Lung (tissue), 12 donors: ENCODE measurements around the gene GASK1A. TPM values are rescaled to one million over a fixed set of nuclear protein-coding genes. Genes with fewer than 3 reads are reported as not detected.

Source experiments
- ATAC-seq: fragments of 200-7000 bp; cut with Tn5 transposase; one replicate; pipeline ENCODE4 v1.9.1; 2020; ENCODE audit warnings: moderate number of reproducible peaks; ENCODE audit not compliant: insufficient read depth, low FRiP score
- DNase-seq, 3 donors: peaks; one replicate each; pipeline ENCODE4 v3.0.0-alpha.2; 2013 to 2017
- H3K27ac ChIP-seq, 2 donors: one replicate each; pipeline ENCODE4 v1.5.1; 2013; ENCODE audit warnings: mild to moderate bottlenecking in 2 of 2, moderate library complexity in 2 of 2, control low read depth in 1 of 2, inconsistent platforms in 1 of 2, low read depth in 1 of 2, low read length in 1 of 2
- H3K27me3 ChIP-seq, 3 donors: one replicate each; pipeline ENCODE4 v1.5.1; 2013; ENCODE audit warnings: low read length in 2 of 3; ENCODE audit not compliant: control insufficient read depth in 3 of 3, insufficient read depth in 3 of 3
- H3K36me3 ChIP-seq, 4 donors: one replicate each; pipeline ENCODE4 v1.5.1; 2013; ENCODE audit warnings: low read length in 4 of 4, mild to moderate bottlenecking in 1 of 4, moderate library complexity in 1 of 4; ENCODE audit not compliant: control insufficient read depth in 4 of 4, insufficient read depth in 4 of 4
- H3K4me1 ChIP-seq, 5 donors: one replicate each; pipeline ENCODE4 v1.5.1; 2013; ENCODE audit warnings: low read length in 5 of 5, mild to moderate bottlenecking in 2 of 5, moderate library complexity in 1 of 5; ENCODE audit not compliant: control insufficient read depth in 5 of 5, insufficient read depth in 5 of 5
- H3K4me3 ChIP-seq: one replicate; pipeline ENCODE4 v1.5.1; 2013; ENCODE audit warnings: mild to moderate bottlenecking, control low read depth, moderate library complexity
- H3K9ac ChIP-seq, 2 donors: one replicate each; pipeline ENCODE4 v1.5.1; 2013; ENCODE audit warnings: low read length in 2 of 2, control low read depth in 1 of 2; ENCODE audit not compliant: insufficient read depth in 1 of 2
- H3K9me3 ChIP-seq, 4 donors: one replicate each; pipeline ENCODE4 v1.5.1; 2013; ENCODE audit warnings: low read length in 3 of 4, mild to moderate bottlenecking in 1 of 4, moderate library complexity in 1 of 4; ENCODE audit not compliant: control insufficient read depth in 4 of 4, insufficient read depth in 3 of 4
- WGBS, 2 donors: extraction: QIAGEN DNeasy Blood & Tissue Kit; methylation state at CpG; one replicate each; pipeline ENCODE4 v1.1.7; 2013; 5-methylcytosine and 5-hydroxymethylcytosine counted together
- polyA plus RNA-seq, 2 donors: library from polyadenylated mRNA; stranded (reverse); fragments of 200-250 nt; gene quantifications; one replicate each; pipeline ENCODE4 v1.2.1, GENCODE V29; 2013
- total RNA-seq, 2 donors: library from RNA; depleted of rRNA in 1 of 2; stranded (reverse); fragments of >200 nt in 1 of 2; gene quantifications; one replicate each; pipeline ENCODE4 v1.2.1, GENCODE V29; 2014 to 2021
- TF ChIP-seq, protein P1 (sequence below): IDR thresholded peaks from 2 replicates; pipeline ENCODE4 v1.5.1; 2012; ENCODE audit warnings: mild to moderate bottlenecking; ENCODE audit errors: control extremely low read depth, extremely low read depth
- donor health status: control.
- donor health status: control.
- donor health status: Bipolar disorder and iron deficiency.
- donor health status: healthy.
- donor health status: DM: yes; HTN: yes; CAD: no.

Gene GASK1A
- total and polyA plus RNA-seq, 4 donors = 1.5 to 16.1 (median 5.1) TPM

GRCh38 chr3:43028678-43029490, 49.8 kb downstream of the GASK1A start:
- H3K9me3 ChIP-seq = no peaks in the 10 kb centered on the region
- 92 to 95% methylated on average over 6 of the region's 6 CpGs for WGBS, 2 donors
- H3K36me3 ChIP-seq = no peaks in the 10 kb centered on the region
- H3K4me1 ChIP-seq = peaks cover 0 to 10% (median 0%) of the 10 kb centered on the region in 5 donors
- no peak overlapping the region for H3K27ac ChIP-seq
- H3K9ac ChIP-seq = no peak overlapping the region
- no peak for DNase-seq
- no peak overlapping the region for H3K4me3 ChIP-seq
- no peak for ATAC-seq
- no peaks in the 10 kb centered on the region for H3K27me3 ChIP-seq
- TF ChIP-seq, protein P1, sequence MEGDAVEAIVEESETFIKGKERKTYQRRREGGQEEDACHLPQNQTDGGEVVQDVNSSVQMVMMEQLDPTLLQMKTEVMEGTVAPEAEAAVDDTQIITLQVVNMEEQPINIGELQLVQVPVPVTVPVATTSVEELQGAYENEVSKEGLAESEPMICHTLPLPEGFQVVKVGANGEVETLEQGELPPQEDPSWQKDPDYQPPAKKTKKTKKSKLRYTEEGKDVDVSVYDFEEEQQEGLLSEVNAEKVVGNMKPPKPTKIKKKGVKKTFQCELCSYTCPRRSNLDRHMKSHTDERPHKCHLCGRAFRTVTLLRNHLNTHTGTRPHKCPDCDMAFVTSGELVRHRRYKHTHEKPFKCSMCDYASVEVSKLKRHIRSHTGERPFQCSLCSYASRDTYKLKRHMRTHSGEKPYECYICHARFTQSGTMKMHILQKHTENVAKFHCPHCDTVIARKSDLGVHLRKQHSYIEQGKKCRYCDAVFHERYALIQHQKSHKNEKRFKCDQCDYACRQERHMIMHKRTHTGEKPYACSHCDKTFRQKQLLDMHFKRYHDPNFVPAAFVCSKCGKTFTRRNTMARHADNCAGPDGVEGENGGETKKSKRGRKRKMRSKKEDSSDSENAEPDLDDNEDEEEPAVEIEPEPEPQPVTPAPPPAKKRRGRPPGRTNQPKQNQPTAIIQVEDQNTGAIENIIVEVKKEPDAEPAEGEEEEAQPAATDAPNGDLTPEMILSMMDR = no peak

DNA sequence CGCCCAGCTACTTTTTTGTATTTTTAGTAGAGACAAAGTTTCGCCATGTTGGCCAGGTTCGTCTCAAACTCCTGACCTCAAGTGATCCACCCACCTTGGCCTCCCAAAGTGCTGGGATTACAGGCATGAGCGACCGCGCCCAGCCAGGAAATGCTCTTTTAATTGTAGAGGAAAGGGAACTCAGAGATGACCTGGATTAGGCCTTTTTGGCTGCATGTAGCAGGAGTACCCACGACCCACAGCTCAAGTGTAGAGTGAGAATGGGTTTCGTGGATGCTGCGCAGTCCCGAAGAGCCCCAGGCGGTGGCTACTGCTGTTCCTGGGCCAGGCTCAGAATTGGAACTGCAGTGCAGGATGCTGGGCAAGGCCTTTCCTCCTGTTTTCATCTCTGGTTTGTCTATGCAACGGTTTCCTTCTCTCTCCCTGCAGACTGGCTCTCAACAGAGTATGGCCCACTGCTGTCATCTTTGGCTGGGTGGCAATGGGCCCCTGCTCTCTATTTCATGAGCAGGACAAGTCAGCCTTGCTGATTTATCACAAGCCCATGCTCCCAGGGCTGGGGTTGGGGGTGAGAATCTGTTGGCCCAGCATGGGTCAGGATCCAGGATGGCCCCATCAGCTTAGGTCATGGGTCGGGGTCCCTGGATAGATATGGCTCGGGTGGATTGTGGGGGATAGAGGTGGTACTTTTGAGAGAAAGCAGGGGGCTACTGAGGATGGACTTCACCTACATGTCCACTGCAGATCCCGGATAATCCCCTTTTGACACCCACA, 51.2 kb downstream of the GASK1A start:
- DNase-seq = peak in 1 of 3 donors; percentile 10

GRCh38 chr3:43031485-43031884, 52.4 kb downstream of the GASK1A start:
- DNase-seq = peak in 2 of 3 donors; percentile 10 to 19
- Histone ChIP-seq H3K9ac (no peak overlapping the region), H3K9me3 (no peaks in the 10 kb centered on the region), H3K27ac (no peak overlapping the region), H3K4me1 (peaks cover 0 to 10% (median 0%) of the 10 kb centered on the region in 5 donors), H3K36me3 (no peaks in the 10 kb centered on the region), H3K27me3 (no peaks in the 10 kb centered on the region), H3K4me3 (no peak overlapping the region)
- WGBS, 2 donors = 39 to 49% methylated on average over 4 of the region's 4 CpGs
- TF ChIP-seq, protein P1 = no peak
- ATAC-seq = no peak

More for the DNA sequence above, 51.2 kb downstream of the GASK1A start:
- no peak for ATAC-seq
- TF ChIP-seq, protein P1 = no peak
- Histone ChIP-seq H3K36me3 (no peaks in the 10 kb centered on the region), H3K27me3 (no peaks in the 10 kb centered on the region), H3K27ac (no peak overlapping the region), H3K4me3 (no peak overlapping the region), H3K9ac (no peak overlapping the region), H3K4me1 (peaks cover 0 to 10% (median 0%) of the 10 kb centered on the region in 5 donors), H3K9me3 (no peaks in the 10 kb centered on the region)
- 89 to 92% methylated on average over 15 of the region's 15 CpGs for WGBS, 2 donors
